ENCODE measurements around the gene ZNF189.

- TF ChIP-seq CTCF (IDR thresholded peaks at IDR 0.05; ENCODE audit: low read depth, low read length, poor library complexity, severe bottlenecking) (no peak), EZH2phosphoT487 (IDR thresholded peaks at IDR 0.05; ENCODE audit: borderline replicate concordance, low read length) (no peak)
These were observed 10.1 kb upstream of the ZNF189 start for GRCh38 chr9:101388507-101388993.

All from DOHH2 (cell line).